Thymus (tissue), 11 donors: ENCODE results near the gene KRTAP10-8. TPM values are rescaled to one million over a fixed set of nuclear protein-coding genes. Genes with fewer than 3 reads are reported as not detected.
"Not testable (repeated sequence)": the region's sequence is repeated elsewhere in the genome, so short reads cannot be mapped to it uniquely, and the experiment has no call there.

ENCODE experiments used
- DNase-seq, 9 donors: peaks; one replicate each; pipeline ENCODE4 v3.0.0-alpha.2; 2013; ENCODE audit warnings: low spot score in 9 of 9, low read depth in 6 of 9, missing footprints in 1 of 9
- H3K27ac ChIP-seq, 2 donors: one replicate each; pipeline ENCODE4 v1.5.1; 2013; ENCODE audit warnings: control low read depth in 1 of 2, low read depth in 1 of 2, low read length in 1 of 2, mild to moderate bottlenecking in 1 of 2, moderate library complexity in 1 of 2
- H3K27me3 ChIP-seq, 2 donors: one replicate each; pipeline ENCODE4 v1.5.1; 2013; ENCODE audit warnings: low read length in 1 of 2; ENCODE audit not compliant: control insufficient read depth in 2 of 2, insufficient read depth in 1 of 2
- H3K36me3 ChIP-seq, 2 donors: one replicate each; pipeline ENCODE4 v1.5.1; 2013; ENCODE audit warnings: low read length in 1 of 2, mild to moderate bottlenecking in 1 of 2, moderate library complexity in 1 of 2; ENCODE audit not compliant: control insufficient read depth in 2 of 2, insufficient read depth in 2 of 2
- H3K4me1 ChIP-seq, 2 donors: one replicate each; pipeline ENCODE4 v1.5.1; 2013; ENCODE audit warnings: low read length in 2 of 2; ENCODE audit not compliant: control insufficient read depth in 2 of 2, insufficient read depth in 2 of 2
- H3K4me3 ChIP-seq, 2 donors: one replicate each; pipeline ENCODE4 v1.5.1; 2013; ENCODE audit warnings: low read length in 2 of 2, control low read depth in 1 of 2, mild to moderate bottlenecking in 1 of 2
- H3K9me3 ChIP-seq, 2 donors: one replicate each; pipeline ENCODE4 v1.5.1; 2013; ENCODE audit warnings: low read length in 1 of 2, mild to moderate bottlenecking in 1 of 2; ENCODE audit not compliant: control insufficient read depth in 2 of 2, insufficient read depth in 1 of 2
- WGBS: extraction: QIAGEN DNeasy Blood & Tissue Kit; methylation state at CpG from one replicate; pipeline ENCODE4 v1.1.7; 2013; 5-methylcytosine and 5-hydroxymethylcytosine counted together
- polyA plus RNA-seq: library from polyadenylated mRNA; stranded (reverse); fragments of 200-250 nt; gene quantifications from one replicate; pipeline ENCODE4 v1.2.3, GENCODE V29; 2013
- total RNA-seq: library from RNA; stranded (reverse); fragments of 120-200 nt; gene quantifications from one replicate; pipeline ENCODE4 v1.2.4, GENCODE V29; 2013
- donor health status: healthy.

KRTAP10-8 gene
- total and polyA plus RNA-seq, 2 donors, result not detected

DNA sequence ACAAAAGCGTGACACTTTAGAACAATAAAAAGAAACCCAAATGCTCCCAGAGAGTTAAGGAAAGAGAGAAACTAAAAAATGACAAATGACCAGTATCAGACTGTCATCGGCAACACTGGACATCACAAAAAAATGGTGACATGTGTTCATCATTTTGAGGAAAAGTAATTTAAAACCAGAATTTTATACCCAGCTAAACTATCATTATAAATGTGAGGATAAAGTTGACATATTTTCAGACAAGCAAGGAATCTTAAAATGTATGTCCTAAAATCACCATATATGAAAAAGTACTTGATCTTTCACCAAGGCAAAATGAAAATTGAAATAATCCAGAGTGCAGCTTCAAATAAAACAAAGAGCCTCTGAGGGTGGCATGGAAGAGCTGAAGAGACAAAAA, 33.0 kb downstream of the KRTAP10-8 start:
- peaks cover 0 to 20% of the 10 kb centered on the region in 2 donors for H3K9me3 ChIP-seq
- no peak for DNase-seq
- H3K4me1 ChIP-seq, result no peaks in the 10 kb centered on the region
- H3K4me3 ChIP-seq, result no peak overlapping the region
- WGBS, result 49% methylated on average over 2 of the region's 2 CpGs
- no peaks in the 10 kb centered on the region for H3K27me3 ChIP-seq
- H3K36me3 ChIP-seq, result no peaks in the 10 kb centered on the region
- H3K27ac ChIP-seq, result no peak overlapping the region

DNA sequence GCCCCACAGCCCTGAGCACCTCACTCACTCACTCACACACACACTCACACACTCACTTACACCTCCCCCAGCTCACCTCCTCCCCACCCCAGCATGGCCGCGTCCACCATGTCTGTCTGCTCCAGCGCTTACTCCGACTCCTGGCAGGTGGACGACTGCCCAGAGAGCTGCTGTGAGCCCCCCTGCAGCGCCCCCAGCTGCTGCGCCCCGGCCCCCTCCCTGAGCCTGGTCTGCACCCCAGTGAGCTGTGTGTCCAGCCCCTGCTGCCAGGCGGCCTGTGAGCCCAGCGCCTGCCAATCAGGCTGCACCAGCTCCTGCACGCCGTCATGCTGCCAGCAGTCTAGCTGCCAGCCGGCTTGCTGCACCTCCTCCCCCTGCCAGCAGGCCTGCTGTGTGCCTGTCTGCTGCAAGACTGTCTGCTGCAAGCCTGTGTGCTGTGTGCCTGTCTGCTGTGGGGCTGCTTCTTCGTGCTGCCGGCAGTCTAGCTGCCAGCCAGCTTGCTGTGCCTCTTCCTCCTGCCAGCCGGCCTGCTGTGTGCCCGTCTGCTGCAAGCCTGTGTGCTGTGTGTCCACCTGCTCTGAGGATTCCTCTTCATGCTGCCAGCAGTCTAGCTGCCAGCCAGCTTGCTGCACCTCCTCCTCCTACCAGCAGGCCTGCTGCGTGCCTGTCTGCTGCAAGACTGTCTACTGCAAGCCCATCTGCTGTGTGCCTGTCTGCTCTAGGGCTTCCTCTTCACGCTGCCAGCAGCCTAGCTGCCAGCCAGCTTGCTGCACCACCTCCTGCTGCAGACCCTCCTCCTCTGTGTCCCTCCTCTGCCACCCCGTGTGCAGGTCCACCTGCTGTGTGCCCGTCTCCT, 34.7 kb downstream of the KRTAP10-8 start, which contains the start of gene KRTAP10-11:
KRTAP10-11 (plus strand) TSS at position 49 of the 856 bp plus-strand sequence; CDS start at position 94, 45 bp downstream.
- WGBS, result 81% methylated on average over 21 of the region's 21 CpGs
- not testable (repeated sequence) for H3K27me3 ChIP-seq, H3K36me3 ChIP-seq, H3K4me3 ChIP-seq, H3K4me1 ChIP-seq, H3K27ac ChIP-seq, DNase-seq
- peaks cover 0 to 10% of the 10 kb centered on the region in 2 donors for H3K9me3 ChIP-seq

DNA sequence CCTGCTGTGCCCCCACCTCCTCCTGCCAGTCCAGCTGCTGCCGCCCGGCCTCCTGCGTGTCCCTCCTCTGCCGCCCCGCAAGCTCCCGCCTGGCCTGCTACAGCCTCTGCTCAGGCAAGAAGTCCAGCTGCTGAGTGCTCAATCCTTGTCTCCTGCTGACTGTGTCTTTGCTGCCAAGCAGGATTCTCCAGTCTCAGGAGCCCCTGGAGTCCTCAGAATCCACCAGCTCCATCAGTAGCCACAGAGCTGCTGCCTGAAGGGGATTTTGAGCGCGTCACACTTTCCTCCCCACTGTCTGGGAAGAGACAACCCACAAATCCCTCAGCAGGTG, 35.3 kb downstream of the KRTAP10-8 start:
- Histone ChIP-seq H3K4me3 (no peak overlapping the region), H3K36me3 (no peaks in the 10 kb centered on the region), H3K27ac (no peak overlapping the region), H3K9me3 (peaks cover 0 to 10% of the 10 kb centered on the region in 2 donors), H3K4me1 (no peaks in the 10 kb centered on the region), H3K27me3 (no peaks in the 10 kb centered on the region)
- no peak for DNase-seq
- 75% methylated on average over 8 of the region's 8 CpGs for WGBS

DNA sequence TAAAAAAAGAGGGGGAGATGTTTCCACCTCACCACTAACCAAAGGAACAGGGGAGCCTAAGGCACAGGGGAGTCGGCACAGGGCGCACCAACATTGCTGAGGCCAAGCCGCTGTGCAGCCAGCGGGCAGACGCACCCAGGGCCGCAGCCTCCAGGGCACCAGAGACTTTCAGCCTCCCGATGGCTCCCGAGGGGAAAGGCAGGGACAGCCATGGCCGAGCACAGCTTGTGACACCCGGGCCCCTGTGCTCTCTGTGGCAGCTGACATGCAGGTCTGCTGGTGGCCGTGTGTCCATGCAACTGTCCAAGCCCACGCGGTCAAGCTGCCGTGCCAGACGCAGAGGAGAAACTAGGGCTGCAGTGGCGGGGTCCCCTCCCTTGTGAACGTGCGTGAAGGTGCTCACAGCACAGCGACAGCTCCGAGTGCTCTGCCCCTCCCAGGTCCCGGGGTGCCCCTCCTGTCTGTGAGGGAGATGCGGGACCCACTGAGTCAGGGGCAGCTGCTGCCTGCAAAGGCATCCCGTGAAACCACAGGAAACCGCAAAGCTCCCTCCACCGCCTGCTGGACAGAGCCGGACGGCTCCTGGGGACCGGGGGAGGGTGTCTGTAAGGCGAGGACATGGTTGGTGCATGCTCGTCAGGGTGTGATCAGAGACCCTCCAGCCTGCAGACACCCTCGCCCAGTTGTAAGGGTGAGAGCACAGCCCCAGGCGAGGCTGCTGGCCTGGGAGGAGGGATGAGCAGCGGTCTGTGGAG, 36.9 kb downstream of the KRTAP10-8 start:
- Histone ChIP-seq H3K27me3 (no peaks in the 10 kb centered on the region), H3K27ac (no peak overlapping the region), H3K9me3 (peaks cover 1 to 9% of the 10 kb centered on the region in 2 donors), H3K4me3 (no peak overlapping the region), H3K36me3 (no peaks in the 10 kb centered on the region), H3K4me1 (no peaks in the 10 kb centered on the region)
- WGBS, result 84% methylated on average over 33 of the region's 33 CpGs
- no peak for DNase-seq

DNA sequence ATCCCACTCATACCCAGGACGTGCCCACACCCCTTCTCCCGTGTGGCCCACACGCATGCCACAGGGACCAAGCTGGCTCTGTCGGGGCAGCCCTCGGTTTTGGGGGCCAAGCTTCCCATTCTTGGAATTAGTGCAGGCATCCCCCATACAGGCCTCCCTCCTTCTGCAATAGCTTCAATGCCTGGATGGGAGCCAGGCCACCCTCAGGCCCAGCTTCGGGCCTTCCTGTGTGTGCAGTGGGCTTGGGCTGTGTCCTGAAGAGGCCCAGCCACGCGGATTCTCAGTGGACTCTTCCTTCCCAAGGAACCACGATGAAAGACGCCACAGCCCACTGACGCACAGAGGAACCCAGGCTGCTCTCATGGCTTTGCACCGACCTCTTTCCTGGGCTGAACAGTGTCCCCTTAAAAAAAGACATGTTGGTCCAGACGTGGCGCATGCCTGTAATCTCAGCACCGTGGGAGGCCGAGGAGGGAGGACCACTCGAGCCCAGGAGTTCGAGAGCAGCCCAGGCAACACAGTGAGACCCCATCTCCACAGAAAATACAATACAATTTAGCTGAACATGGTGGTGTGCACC, 37.7 kb downstream of the KRTAP10-8 start:
- H3K4me3 ChIP-seq, result no peak overlapping the region
- 94% methylated on average over 18 of the region's 18 CpGs for WGBS
- no peak for DNase-seq
- no peaks in the 10 kb centered on the region for H3K36me3 ChIP-seq
- H3K27ac ChIP-seq, result no peak overlapping the region
- peaks cover 1 to 10% of the 10 kb centered on the region in 2 donors for H3K9me3 ChIP-seq
- H3K4me1 ChIP-seq, result no peaks in the 10 kb centered on the region
- H3K27me3 ChIP-seq, result peaks cover 0 to 2% of the 10 kb centered on the region in 2 donors

DNA sequence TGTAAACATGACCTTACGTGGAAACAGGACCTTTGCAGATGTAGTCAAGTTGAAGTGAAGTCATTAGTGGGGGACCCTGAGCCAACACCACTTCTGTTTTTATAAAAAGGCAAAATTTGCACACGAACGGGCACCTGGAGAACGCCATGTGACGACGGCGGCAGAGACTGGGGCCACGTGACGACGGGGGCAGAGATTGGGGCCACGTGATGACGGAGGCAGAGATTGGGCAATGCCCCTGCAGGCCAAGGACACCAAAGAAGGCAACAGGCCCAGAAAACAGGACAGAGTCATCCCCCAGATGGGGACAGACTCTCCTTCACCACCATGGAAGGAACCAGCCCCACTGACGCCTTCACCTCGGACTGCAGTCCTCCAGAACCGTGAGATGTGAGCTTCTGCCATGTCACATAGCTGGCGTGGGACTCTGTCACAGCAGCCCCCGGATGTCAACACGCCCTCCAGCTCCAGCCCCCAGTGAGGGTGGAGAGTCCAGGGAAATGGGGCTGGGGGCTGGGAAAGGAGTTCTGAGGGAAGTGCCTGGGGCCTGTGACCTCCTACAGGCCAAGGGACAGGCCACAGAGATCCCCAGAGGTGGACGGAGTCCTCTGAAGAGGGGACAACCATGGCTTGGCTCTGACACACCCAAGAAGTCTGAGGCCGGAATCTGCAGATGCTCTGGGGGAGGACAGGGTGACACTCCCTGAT, 38.5 kb downstream of the KRTAP10-8 start:
- 92% methylated on average over 20 of the region's 20 CpGs for WGBS
- H3K27ac ChIP-seq, result no peak overlapping the region
- peaks cover 1 to 9% of the 10 kb centered on the region in 2 donors for H3K9me3 ChIP-seq
- peaks cover 0 to 2% of the 10 kb centered on the region in 2 donors for H3K27me3 ChIP-seq
- H3K36me3 ChIP-seq, result no peaks in the 10 kb centered on the region
- no peaks in the 10 kb centered on the region for H3K4me1 ChIP-seq
- no peak for DNase-seq
- H3K4me3 ChIP-seq, result no peak overlapping the region

DNA sequence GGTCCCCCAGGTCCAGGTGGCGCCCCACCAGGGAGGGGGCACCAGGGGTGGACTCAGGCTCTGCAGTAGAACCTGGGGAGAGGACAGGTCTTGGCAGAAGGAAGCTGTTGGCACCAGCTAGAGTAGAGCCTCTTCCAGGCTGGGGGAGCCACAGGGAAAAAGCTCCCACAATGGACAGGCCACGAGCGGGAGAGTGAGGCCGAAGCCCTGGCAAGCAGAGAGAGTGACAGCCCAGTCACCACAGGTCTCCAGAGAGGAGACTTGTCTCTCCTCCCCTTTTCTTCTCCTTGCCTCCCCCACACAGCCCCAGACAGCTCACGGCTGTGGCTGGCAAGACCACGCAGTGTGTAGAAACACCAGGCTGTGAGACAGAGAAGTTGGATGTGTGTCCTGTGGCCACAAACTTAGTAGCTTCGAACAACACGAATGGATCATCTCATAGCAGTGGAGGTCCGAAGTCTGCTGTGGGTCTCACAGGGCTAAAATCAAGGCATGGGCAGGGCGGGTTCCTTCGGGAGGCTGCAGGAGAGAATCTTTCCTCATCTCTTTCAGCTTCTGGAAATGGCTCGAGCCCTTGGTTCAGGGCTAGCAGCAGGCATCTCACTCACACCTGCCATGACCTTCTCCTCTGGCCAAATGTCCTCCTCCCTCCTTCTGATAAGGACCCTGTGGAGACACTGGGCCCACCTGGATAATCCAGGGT, 39.2 kb downstream of the KRTAP10-8 start:
- no peaks in the 10 kb centered on the region for H3K4me1 ChIP-seq
- H3K36me3 ChIP-seq, result no peaks in the 10 kb centered on the region
- no peak for DNase-seq
- H3K27ac ChIP-seq, result no peak overlapping the region
- H3K27me3 ChIP-seq, result peaks cover 0 to 2% of the 10 kb centered on the region in 2 donors
- H3K4me3 ChIP-seq, result no peak overlapping the region
- WGBS, result 96% methylated on average over 12 of the region's 12 CpGs
- H3K9me3 ChIP-seq, result peaks cover 1 to 13% of the 10 kb centered on the region in 2 donors

DNA sequence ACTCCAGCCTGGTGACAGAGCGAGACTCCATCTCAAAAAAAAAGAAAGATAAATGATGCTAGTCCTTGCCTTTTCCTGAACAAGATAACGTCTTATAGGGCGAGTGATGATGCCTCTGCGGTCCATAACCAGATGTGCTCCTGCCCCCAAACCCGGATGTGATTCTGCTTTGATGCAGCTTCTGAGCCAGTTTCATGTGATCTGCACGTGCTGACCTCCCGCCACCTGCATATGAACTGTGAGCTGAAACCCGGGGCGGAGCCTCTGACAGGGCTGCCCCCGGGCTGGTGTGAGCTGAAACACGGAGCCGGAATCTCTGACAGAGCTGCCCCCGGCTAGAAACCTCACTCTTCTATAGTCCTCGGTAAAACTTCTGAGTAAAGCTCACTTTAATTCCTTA, 41.2 kb downstream of the KRTAP10-8 start:
- Histone ChIP-seq H3K27me3 (peaks cover 0 to 2% of the 10 kb centered on the region in 2 donors), H3K4me3 (no peak overlapping the region), H3K36me3 (no peaks in the 10 kb centered on the region), H3K27ac (no peak overlapping the region), H3K4me1 (no peaks in the 10 kb centered on the region), H3K9me3 (peaks cover 1 to 19% of the 10 kb centered on the region in 2 donors)
- no peak for DNase-seq
- 81% methylated on average over 14 of the region's 14 CpGs for WGBS
